Measurements from ENCODE around the gene CAPZA1.
A peak's percentile ranks its signal among the peaks of the same experiment; 100 is the strongest.

CAPZA1 gene

DNA sequence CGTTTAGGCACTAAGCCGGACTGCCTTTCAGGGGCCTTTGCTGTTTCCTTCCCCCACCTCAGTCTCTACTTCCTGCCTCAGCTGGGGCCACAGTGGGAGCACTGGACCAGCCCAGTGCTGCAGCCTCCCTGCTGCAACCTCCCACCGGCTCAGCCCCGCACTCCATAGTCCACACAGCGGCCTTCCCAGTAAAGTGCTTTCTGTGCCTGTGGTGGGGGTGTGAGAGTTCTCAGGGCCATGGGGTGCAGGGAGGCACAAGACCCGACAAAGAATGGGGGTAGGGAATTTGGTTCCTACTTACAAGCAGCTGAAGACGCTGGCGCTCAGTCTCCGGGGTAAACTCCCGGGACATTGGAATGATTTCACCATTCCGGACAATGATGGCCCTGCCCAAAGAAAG is 92.0 kb downstream of the CAPZA1 start:
- TF ChIP-seq, protein P1, sequence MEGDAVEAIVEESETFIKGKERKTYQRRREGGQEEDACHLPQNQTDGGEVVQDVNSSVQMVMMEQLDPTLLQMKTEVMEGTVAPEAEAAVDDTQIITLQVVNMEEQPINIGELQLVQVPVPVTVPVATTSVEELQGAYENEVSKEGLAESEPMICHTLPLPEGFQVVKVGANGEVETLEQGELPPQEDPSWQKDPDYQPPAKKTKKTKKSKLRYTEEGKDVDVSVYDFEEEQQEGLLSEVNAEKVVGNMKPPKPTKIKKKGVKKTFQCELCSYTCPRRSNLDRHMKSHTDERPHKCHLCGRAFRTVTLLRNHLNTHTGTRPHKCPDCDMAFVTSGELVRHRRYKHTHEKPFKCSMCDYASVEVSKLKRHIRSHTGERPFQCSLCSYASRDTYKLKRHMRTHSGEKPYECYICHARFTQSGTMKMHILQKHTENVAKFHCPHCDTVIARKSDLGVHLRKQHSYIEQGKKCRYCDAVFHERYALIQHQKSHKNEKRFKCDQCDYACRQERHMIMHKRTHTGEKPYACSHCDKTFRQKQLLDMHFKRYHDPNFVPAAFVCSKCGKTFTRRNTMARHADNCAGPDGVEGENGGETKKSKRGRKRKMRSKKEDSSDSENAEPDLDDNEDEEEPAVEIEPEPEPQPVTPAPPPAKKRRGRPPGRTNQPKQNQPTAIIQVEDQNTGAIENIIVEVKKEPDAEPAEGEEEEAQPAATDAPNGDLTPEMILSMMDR (IDR thresholded peaks at IDR 0.05; ENCODE audit: borderline replicate concordance, control extremely low read depth, extremely low read depth, insufficient read depth, missing control alignments): no peak
- in situ Hi-C loops (cut with MboI; ENCODE audit: low sequenced_read_pairs, unreplicated experiment): loop anchor here (25.0 kb wide), 1 partner anchor 326 kb away; no protein-coding TSS in a partner anchor
- no peak for DNase-seq (ENCODE audit: low spot score)

DNA sequence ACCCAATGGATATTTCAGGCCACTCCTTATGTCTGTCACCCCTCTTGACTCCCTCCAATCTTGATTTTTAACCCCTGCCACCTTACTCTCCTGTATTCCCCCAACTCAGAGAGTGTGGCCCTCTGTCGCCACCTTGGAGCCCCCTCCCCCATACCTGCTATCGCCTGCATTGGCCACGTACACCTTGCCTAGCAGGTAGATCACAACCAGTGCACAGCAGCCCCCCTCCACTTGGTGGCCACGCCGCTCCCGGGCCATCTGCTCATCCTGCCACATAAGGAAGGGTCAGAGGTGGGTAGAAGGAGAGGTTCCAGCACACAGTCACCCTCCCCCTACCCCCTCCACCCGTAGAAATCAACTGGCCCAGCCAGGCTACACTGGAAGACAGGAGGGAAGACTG is 92.6 kb downstream of the CAPZA1 start:
- TF ChIP-seq, protein P1 (IDR thresholded peaks at IDR 0.05; ENCODE audit: borderline replicate concordance, control extremely low read depth, extremely low read depth, insufficient read depth, missing control alignments): no peak
- in situ Hi-C loops (cut with MboI; ENCODE audit: low sequenced_read_pairs, unreplicated experiment): loop anchor here (25.0 kb wide), 1 partner anchor 325 kb away; no protein-coding TSS in a partner anchor
- DNase-seq (ENCODE audit: low spot score): no peak

DNA sequence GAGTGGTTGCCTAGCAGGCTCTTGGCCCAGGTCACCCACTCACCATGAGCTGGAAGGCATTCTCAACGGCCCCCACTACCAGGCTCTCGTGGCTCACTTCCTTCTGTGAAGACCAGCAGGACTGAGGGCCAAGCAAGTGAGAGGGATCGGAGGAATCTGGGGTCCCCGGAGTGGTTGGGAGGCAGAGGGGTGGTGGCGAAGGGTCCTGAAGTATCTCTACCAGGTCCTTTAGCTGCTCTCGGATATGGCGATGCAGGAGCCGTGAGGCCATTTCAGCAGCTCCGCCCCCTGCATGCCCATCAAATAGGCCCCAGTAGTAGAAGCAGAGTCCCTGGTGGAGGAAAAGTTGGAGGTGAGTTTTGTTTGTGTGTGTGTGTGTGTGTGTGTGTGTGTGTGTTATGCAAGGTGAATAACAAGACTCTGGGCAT is 93.1 kb downstream of the CAPZA1 start:
- no peak for DNase-seq (ENCODE audit: low spot score)
- TF ChIP-seq, protein P1 (IDR thresholded peaks at IDR 0.05; ENCODE audit: borderline replicate concordance, control extremely low read depth, extremely low read depth, insufficient read depth, missing control alignments): no peak
- in situ Hi-C loops (cut with MboI; ENCODE audit: low sequenced_read_pairs, unreplicated experiment): loop anchor here (25.0 kb wide), 1 partner anchor 325 kb away; no protein-coding TSS in a partner anchor

DNA sequence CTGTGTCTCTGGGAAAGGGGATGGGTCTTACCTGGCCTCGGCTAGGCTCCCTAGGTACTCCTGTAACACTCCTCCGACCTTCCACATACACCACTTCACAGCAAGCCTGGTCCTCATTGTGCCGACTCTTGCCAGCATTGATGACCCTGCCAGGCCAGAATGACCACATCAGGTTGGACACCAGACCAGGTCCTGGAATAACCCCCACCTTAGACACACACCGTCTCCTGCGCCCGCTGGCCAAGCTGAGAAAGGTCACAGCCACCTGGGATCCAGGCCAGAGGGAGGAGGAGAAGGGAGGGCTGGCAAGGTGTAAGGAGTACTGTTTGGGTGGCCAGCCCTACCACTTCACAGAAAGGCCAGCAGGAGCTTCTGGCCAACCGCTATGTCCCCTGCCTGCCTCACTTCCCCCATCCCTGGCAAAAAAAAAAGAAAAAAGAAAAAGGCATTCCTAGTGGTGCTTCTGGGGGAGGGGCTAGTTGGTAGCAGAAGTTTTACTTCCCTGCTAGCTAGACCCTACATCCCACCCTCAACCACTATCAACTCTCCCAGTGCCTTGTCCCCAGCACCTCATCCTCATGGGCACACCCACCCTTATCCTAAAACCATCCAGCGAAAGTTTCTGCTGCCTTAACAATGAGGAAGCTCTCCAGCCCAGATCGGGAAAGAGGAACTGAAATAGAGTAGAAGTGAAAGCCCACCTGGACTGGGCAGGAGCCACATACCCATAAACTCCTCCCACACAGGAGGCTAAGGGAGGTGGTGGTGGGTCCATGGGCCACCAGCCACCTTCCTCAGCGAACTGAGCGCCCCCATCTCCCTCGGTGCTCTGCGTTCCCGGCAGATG is 94.1 kb downstream of the CAPZA1 start:
- peak; percentile 59 for DNase-seq (ENCODE audit: low spot score)

DNA sequence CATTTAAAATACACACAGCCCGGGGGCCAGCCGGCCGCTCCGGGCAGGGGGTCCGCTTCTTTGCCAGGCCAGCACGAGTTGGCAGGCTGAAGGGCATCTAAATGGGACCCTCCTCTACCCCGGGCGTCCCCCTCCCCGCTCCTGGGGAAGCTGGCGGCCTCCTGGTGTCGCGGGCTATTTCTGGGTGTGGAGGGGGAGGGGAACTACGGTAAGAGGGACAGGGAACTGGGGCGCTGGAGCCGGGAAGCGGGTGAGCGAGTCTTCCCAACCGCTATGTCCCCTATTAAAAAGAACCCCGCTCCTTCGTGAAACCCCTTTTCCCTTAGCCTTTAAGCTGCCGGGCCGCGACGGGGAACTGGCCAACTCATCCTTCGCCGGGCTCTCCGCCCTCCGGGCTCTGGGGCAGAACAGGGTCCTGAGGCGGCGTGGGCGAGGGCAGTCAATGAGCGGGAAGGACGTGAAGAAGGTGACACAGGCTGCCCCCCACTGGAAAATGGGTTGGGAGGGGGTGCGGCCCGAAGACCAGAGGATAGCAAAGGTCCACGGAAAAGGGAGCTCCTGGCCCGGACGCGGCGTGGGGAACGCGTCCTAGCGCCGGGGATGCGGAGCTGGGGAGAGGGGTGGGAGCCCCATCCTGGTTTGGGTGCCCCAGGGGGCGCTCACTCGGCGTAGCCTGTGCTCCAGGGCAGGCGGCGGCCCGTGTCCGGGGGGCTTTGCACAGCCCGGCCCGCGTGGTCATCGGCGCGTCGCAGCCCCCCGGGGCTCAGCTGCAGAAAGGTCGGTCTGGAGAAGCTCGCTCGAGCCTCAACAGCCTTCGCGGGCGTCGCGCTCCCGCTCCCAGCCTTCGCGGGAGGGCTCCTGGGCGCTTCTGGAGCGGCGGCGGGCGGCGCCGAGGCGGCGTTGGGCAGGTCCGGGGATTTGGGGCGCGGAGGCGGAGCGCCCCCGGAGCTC is 95.0 kb downstream of the CAPZA1 start:
- no peak for DNase-seq (ENCODE audit: low spot score)
- in situ Hi-C loops (cut with MboI; ENCODE audit: low sequenced_read_pairs, unreplicated experiment): loop anchor here (5.0 to 25.0 kb wide), 2 partner anchors 93 to 323 kb away; no protein-coding TSS in a partner anchor

More for the DNA sequence above, 94.1 kb downstream of the CAPZA1 start:
- TF ChIP-seq, protein P1 (IDR thresholded peaks at IDR 0.05; ENCODE audit: borderline replicate concordance, control extremely low read depth, extremely low read depth, insufficient read depth, missing control alignments): no peak
- in situ Hi-C loops (cut with MboI; ENCODE audit: low sequenced_read_pairs, unreplicated experiment): loop anchor here (25.0 kb wide), 1 partner anchor 324 kb away; no protein-coding TSS in a partner anchor

More for the DNA sequence above, 95.0 kb downstream of the CAPZA1 start:
- TF ChIP-seq, protein P1 (IDR thresholded peaks at IDR 0.05; ENCODE audit: borderline replicate concordance, control extremely low read depth, extremely low read depth, insufficient read depth, missing control alignments): no peak

Measured in GM13976 (cell line).